Bronchial epithelial cell (primary cell): Measurements from ENCODE around the gene IRF9. TPM values are rescaled to one million over a fixed set of nuclear protein-coding genes. Genes with fewer than 3 reads are reported as not detected.

Experiments used
- DNase-seq: peaks from one replicate; pipeline ENCODE4 v3.0.0-alpha.2; 2010; ENCODE audit warnings: low read depth
- FAIRE-seq: peaks from 2 replicates; lab custom pipeline; 2011; peaks lifted over from hg19 to GRCh38; lab: Jason Lieb, UNC
- H3K27me3 ChIP-seq: 2 replicates; pipeline ENCODE4 v1.5.1; 2011; ENCODE audit warnings: low read length; ENCODE audit not compliant: control insufficient read depth, insufficient read depth
- H3K36me3 ChIP-seq: 2 replicates; pipeline ENCODE4 v1.5.1; 2011; ENCODE audit warnings: low read length; ENCODE audit not compliant: control insufficient read depth, insufficient read depth
- H3K4me3 ChIP-seq: 2 replicates; pipeline ENCODE4 v1.5.1; 2011; ENCODE audit warnings: mild to moderate bottlenecking, low read depth, low read length, control low read depth
- total RNA-seq: library from RNA; depleted of rRNA; stranded (reverse); fragments of >200 nt; gene quantifications from 2 replicates; pipeline ENCODE4 v1.2.1, GENCODE V29; 2014
- TF ChIP-seq, protein P1 (sequence below): IDR thresholded peaks from 2 replicates; pipeline ENCODE4 v1.5.1; 2011; ENCODE audit warnings: mild to moderate bottlenecking, moderate library complexity, low read length, control low read depth, inconsistent platforms; ENCODE audit not compliant: insufficient read depth, severe bottlenecking

IRF9 gene
- total RNA-seq, 1 donor from 2014 or later = 19.2 TPM

GRCh38 chr14:24184104-24184970 lies 23.3 kb downstream of the IRF9 start:
- Histone ChIP-seq H3K36me3 (peaks cover 33% of the 10 kb centered on the region), H3K4me3 (no peak overlapping the region), H3K27me3 (no peaks in the 10 kb centered on the region)
- DNase-seq (no peak), FAIRE-seq (no peak)
- TF ChIP-seq, protein P1, sequence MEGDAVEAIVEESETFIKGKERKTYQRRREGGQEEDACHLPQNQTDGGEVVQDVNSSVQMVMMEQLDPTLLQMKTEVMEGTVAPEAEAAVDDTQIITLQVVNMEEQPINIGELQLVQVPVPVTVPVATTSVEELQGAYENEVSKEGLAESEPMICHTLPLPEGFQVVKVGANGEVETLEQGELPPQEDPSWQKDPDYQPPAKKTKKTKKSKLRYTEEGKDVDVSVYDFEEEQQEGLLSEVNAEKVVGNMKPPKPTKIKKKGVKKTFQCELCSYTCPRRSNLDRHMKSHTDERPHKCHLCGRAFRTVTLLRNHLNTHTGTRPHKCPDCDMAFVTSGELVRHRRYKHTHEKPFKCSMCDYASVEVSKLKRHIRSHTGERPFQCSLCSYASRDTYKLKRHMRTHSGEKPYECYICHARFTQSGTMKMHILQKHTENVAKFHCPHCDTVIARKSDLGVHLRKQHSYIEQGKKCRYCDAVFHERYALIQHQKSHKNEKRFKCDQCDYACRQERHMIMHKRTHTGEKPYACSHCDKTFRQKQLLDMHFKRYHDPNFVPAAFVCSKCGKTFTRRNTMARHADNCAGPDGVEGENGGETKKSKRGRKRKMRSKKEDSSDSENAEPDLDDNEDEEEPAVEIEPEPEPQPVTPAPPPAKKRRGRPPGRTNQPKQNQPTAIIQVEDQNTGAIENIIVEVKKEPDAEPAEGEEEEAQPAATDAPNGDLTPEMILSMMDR = no peak

DNA sequence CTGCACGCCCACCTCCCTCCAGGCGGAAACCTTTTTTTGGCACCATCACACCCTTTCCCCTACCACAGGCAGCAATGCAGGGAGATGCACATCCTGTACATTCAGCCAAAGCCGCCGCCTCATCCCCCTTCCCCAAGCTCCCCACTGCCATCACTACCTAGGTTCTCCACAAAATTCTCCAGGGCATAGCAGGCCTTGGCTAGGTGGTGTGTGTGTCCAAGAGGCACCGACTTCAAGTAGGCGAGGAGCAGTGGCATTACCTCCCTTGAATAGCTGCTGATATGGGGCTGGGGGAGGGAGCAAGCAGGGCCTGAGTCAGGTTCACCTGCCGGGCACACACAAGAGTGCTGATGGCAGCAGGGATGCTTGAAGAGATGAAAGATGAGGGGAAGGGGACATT lies 24.0 kb downstream of the IRF9 start:
- H3K27me3 ChIP-seq = no peaks in the 10 kb centered on the region
- TF ChIP-seq, protein P1 = no peak
- FAIRE-seq = no peak
- no peak overlapping the region for H3K4me3 ChIP-seq
- H3K36me3 ChIP-seq = peaks cover 33% of the 10 kb centered on the region
- DNase-seq = no peak

DNA sequence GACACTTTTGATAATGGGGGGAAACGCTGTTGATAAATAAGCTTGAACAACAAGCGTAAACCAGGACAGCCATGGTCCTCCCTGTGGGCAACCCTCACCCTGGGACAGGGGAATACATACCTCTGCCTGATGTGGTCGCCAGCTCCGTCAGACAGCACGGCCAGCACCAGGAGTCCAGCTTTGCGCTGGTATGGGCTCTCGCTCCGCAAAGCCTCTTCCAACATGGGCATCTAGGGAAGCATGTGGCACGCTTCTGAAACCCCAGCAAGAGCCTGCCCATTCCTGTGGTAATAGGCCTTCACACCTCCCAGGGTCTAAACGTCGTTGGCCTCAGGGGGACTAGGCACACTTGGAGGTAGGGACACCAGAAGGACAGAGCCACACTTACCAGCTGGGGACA lies 24.7 kb downstream of the IRF9 start:
- Histone ChIP-seq H3K27me3 (no peaks in the 10 kb centered on the region), H3K4me3 (no peak overlapping the region), H3K36me3 (peaks cover 32% of the 10 kb centered on the region)
- FAIRE-seq (no peak), DNase-seq (no peak)
- TF ChIP-seq, protein P1 = no peak

DNA sequence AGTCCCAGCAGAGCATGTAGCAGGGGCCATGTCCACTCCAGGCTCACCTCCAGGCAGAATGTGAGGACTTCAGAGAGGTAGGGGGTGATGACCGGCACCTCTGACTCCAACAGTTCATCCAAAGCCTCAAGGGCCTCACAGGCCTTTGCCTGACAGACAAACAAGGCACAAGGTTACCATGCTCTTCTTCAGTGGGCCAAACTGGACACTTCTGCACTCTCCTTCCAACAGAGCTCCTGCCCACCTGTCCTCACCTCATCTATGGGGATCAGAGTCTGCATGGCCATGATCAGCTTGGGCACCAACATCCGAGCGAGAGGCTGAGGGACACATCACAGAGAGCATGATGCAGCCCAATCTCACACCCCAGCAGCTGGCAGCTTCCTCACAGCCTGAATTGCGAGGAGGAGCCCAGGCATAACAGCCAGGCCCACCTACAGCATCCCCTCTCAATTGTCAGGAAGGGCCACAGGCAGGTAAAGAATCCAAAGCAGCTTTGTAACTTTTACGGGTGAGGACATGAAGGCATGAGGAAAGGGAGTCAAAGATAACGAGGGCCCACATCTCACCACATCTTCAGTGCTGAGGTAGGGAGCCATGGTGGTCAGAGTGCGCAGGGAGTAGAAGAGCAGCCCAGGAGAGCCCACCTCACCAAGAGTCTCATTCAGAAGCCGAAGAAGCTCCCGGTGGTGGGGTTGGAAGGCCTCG lies 25.9 kb downstream of the IRF9 start:
- FAIRE-seq (no peak), DNase-seq (no peak)
- no peaks in the 10 kb centered on the region for H3K27me3 ChIP-seq
- H3K36me3 ChIP-seq = peaks cover 32% of the 10 kb centered on the region
- H3K4me3 ChIP-seq = no peak overlapping the region
- TF ChIP-seq, protein P1 = no peak

DNA sequence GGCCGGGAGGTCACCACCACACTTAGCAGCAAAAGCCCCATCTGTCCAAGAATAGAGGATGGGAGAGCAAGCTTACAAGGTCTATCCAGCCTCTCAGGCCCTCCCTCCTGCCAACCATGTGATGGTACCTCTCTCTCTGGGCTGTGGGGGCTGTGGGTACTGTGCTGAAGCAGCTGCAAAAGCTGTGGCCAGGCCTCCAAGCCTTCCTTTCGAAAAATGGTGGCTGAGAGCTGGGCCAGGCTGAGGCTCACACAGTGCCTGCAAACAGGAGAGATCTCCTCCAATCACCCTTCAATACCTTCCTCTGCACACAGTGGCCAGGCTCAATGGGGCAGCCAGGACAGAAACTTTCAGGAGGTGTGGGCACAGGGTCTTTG lies 26.5 kb downstream of the IRF9 start:
- Histone ChIP-seq H3K27me3 (no peaks in the 10 kb centered on the region), H3K36me3 (peaks cover 33% of the 10 kb centered on the region), H3K4me3 (no peak overlapping the region)
- TF ChIP-seq, protein P1 = no peak
- DNase-seq (no peak), FAIRE-seq (no peak)
